ENCODE measurements around the gene TIPIN.

Gene TIPIN

DNA sequence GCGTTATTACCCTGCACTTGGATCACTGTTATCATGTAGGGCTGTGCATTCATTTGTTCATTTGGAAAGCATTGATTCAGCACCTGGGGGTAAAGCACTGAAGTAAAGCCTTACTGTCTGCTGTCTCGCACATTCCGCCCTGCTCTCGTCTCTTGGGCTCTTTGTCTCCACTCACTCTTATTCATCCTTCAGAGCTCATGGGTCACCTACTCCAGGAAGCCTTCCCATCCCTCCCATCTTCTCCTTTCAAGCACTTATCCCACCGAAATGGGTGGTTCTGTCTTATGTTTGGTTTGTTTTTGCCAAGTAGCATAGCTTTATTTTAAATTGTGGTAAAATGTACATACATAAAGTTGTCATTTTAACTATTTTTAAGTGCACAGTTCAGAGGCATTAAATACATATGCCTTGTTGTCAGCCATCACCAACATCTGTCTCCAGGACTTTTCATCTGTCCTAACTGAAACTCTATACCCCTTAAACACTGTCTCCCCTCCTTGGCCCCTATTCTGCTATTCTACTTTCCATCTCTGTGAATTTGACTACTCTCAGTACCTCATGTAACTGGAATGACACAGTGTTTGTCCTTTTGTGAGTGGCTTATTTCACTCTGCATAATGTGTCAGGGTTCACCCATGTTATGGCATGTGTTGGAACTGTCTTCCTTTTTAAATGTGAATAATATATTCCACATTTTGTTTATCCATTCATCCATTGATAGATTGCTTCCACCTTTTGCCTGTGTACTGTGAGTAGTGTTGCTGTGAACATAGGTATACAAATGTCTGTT is 53.8 kb downstream of the TIPIN start:
- no peak overlapping the region for H3K4ac ChIP-seq (ENCODE audit: low read depth, low read length)
- H3K23ac ChIP-seq (ENCODE audit: low read length) = no peak overlapping the region
- H3K79me1 ChIP-seq (ENCODE audit: low read length) = no peaks in the 10 kb centered on the region
- H3K9ac ChIP-seq (ENCODE audit: low read length) = no peak overlapping the region
- no peak for DNase-seq
- H2BK120ac ChIP-seq (ENCODE audit: insufficient read depth, low read length, poor library complexity) = no peak overlapping the region
- H3K14ac ChIP-seq (ENCODE audit: low read length) = no peak overlapping the region
- H3K27ac ChIP-seq (ENCODE audit: low read depth, low read length) = no peak overlapping the region
- H4K12ac ChIP-seq (ENCODE audit: low read depth, low read length) = no peak overlapping the region
- H3K79me2 ChIP-seq (ENCODE audit: control insufficient read depth, insufficient read depth, low read length, poor library complexity) = no peaks in the 10 kb centered on the region
- H3K36me3 ChIP-seq (ENCODE audit: control insufficient read depth in 1 of 2, insufficient read depth in 2 of 2, low read length in 2 of 2) = no peaks in the 10 kb centered on the region
- no peak overlapping the region for H2BK5ac ChIP-seq (ENCODE audit: low read depth, low read length, poor library complexity)
- H3K9me3 ChIP-seq (ENCODE audit: insufficient read depth, low read depth, low read length) = no peaks in the 10 kb centered on the region
- no peaks in the 10 kb centered on the region for H3K27me3 ChIP-seq (ENCODE audit: insufficient read depth, low read length)
- no CpG with 5 or more reads among the region's 5 CpGs for WGBS (ENCODE audit: extremely low coverage, insufficient coverage, insufficient read length)
- H2AK5ac ChIP-seq (ENCODE audit: low read length) = no peak overlapping the region
- H3K4me2 ChIP-seq (ENCODE audit: low read length) = no peak overlapping the region
- no peak overlapping the region for H3K18ac ChIP-seq (ENCODE audit: low read length)
- no peak overlapping the region for H4K8ac ChIP-seq (ENCODE audit: low read depth, low read length)
- no peak overlapping the region for H2AFZ ChIP-seq (ENCODE audit: insufficient read depth, low read length, poor library complexity)
- H3K4me3 ChIP-seq (ENCODE audit: low read depth, low read length) = no peak overlapping the region
- peaks cover 4 to 5% of the 10 kb centered on the region in 2 experiments for H3K4me1 ChIP-seq (ENCODE audit: control insufficient read depth in 1 of 2, insufficient read depth in 2 of 2, low read length in 2 of 2)
- no peak overlapping the region for H2BK12ac ChIP-seq (ENCODE audit: low read length)
- no peak overlapping the region for H4K91ac ChIP-seq (ENCODE audit: low read depth, low read length)

DNA sequence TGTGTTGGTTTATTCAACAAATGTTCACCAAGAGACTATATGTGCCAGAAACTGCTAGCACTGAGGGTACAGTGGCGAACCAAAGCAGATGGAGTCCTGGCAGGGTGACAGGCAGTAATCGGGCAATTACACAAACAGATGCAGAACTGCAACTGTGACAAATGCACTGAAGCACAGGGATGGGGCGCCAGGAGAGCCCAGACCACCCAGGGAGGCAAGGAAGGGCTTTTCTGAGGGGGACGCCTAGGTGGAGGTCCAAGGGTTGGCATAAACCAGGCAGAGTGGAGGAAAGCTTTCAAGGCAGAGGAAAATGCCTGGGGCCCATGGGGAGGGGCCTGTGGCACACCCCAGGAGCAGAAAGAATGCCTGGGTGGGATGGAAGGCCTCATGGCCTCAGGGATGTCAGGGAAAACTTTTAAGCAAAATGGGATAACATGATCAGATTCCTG is 57.7 kb downstream of the TIPIN start:
- Histone ChIP-seq H3K79me1 (ENCODE audit: low read length) (peaks cover 3% of the 10 kb centered on the region), H2AK5ac (ENCODE audit: low read length) (no peak overlapping the region), H3K27ac (ENCODE audit: low read depth, low read length) (no peak overlapping the region), H2BK12ac (ENCODE audit: low read length) (no peak overlapping the region), H3K4me3 (ENCODE audit: low read depth, low read length) (no peak overlapping the region), H3K4ac (ENCODE audit: low read depth, low read length) (no peak overlapping the region), H4K12ac (ENCODE audit: low read depth, low read length) (no peak overlapping the region), H3K14ac (ENCODE audit: low read length) (no peak overlapping the region), H3K36me3 (ENCODE audit: control insufficient read depth in 1 of 2, insufficient read depth in 2 of 2, low read length in 2 of 2) (no peaks in the 10 kb centered on the region), H4K91ac (ENCODE audit: low read depth, low read length) (no peak overlapping the region), H4K8ac (ENCODE audit: low read depth, low read length) (no peak overlapping the region), H3K18ac (ENCODE audit: low read length) (no peak overlapping the region), H3K27me3 (ENCODE audit: insufficient read depth, low read length) (no peaks in the 10 kb centered on the region), H2BK5ac (ENCODE audit: low read depth, low read length, poor library complexity) (no peak overlapping the region), H2BK120ac (ENCODE audit: insufficient read depth, low read length, poor library complexity) (no peak overlapping the region), H3K4me2 (ENCODE audit: low read length) (no peak overlapping the region), H3K23ac (ENCODE audit: low read length) (no peak overlapping the region), H3K9ac (ENCODE audit: low read length) (no peak overlapping the region), H3K9me3 (ENCODE audit: insufficient read depth, low read depth, low read length) (no peaks in the 10 kb centered on the region), H2AFZ (ENCODE audit: insufficient read depth, low read length, poor library complexity) (no peak overlapping the region), H3K79me2 (ENCODE audit: control insufficient read depth, insufficient read depth, low read length, poor library complexity) (no peaks in the 10 kb centered on the region), H3K4me1 (ENCODE audit: control insufficient read depth in 1 of 2, insufficient read depth in 2 of 2, low read length in 2 of 2) (peaks cover 4 to 11% of the 10 kb centered on the region in 2 experiments)
- no peak for DNase-seq
- no CpG with 5 or more reads among the region's 4 CpGs for WGBS (ENCODE audit: extremely low coverage, insufficient coverage, insufficient read length)

DNA sequence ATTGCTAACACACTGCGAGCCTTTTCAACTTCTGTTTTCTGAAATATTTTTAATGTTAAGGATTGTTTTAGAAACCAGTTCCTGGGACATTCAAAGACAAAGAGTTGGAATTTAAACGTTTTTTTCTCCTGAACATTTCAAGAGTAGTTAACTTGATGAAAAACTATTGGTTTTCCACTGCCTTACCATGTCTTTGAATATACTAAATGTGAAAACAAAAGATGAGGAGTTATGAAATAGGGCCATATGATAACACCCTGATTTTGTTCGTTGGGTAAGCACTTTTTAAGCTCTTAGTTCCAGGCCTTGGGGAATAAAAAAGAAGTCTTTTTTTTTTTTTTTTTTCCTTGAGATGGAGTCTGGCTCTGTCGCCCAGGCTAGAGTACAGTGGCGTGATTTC is 60.3 kb downstream of the TIPIN start:
- H4K12ac ChIP-seq (ENCODE audit: low read depth, low read length) = no peak overlapping the region
- H3K79me1 ChIP-seq (ENCODE audit: low read length) = peaks cover 7% of the 10 kb centered on the region
- no peak overlapping the region for H3K4me2 ChIP-seq (ENCODE audit: low read length)
- no peak overlapping the region for H2AK5ac ChIP-seq (ENCODE audit: low read length)
- H2BK120ac ChIP-seq (ENCODE audit: insufficient read depth, low read length, poor library complexity) = no peak overlapping the region
- no peaks in the 10 kb centered on the region for H3K36me3 ChIP-seq (ENCODE audit: control insufficient read depth in 1 of 2, insufficient read depth in 2 of 2, low read length in 2 of 2)
- H3K9ac ChIP-seq (ENCODE audit: low read length) = no peak overlapping the region
- no peaks in the 10 kb centered on the region for H3K27me3 ChIP-seq (ENCODE audit: insufficient read depth, low read length)
- no peak overlapping the region for H3K14ac ChIP-seq (ENCODE audit: low read length)
- H3K4me3 ChIP-seq (ENCODE audit: low read depth, low read length) = no peak overlapping the region
- H3K9me3 ChIP-seq (ENCODE audit: insufficient read depth, low read depth, low read length) = no peaks in the 10 kb centered on the region
- no peak for DNase-seq
- no peak overlapping the region for H3K18ac ChIP-seq (ENCODE audit: low read length)
- H3K23ac ChIP-seq (ENCODE audit: low read length) = no peak overlapping the region
- H3K4me1 ChIP-seq (ENCODE audit: control insufficient read depth in 1 of 2, insufficient read depth in 2 of 2, low read length in 2 of 2) = peaks cover 4 to 11% of the 10 kb centered on the region in 2 experiments
- H2AFZ ChIP-seq (ENCODE audit: insufficient read depth, low read length, poor library complexity) = no peak overlapping the region
- no CpG with 5 or more reads among the region's 5 CpGs for WGBS (ENCODE audit: extremely low coverage, insufficient coverage, insufficient read length)
- no peak overlapping the region for H2BK12ac ChIP-seq (ENCODE audit: low read length)
- H4K8ac ChIP-seq (ENCODE audit: low read depth, low read length) = no peak overlapping the region
- H3K4ac ChIP-seq (ENCODE audit: low read depth, low read length) = no peak overlapping the region
- H3K79me2 ChIP-seq (ENCODE audit: control insufficient read depth, insufficient read depth, low read length, poor library complexity) = no peaks in the 10 kb centered on the region
- no peak overlapping the region for H2BK5ac ChIP-seq (ENCODE audit: low read depth, low read length, poor library complexity)
- H3K27ac ChIP-seq (ENCODE audit: low read depth, low read length) = no peak overlapping the region
- H4K91ac ChIP-seq (ENCODE audit: low read depth, low read length) = no peak overlapping the region

DNA sequence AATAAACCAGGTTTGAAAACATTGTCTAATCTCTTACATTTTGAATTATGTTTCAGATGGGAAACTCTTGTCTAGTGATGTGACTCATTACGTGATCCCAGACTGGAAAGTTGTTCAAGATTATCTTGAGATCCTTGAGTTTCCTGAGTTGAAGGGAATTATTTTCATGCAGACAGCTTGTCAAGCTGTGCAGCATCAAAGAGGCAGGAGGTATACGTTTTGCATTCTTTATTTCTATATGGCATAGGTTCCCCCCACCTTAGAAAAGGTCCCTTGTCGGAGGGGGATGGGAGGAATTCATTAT is 61.6 kb downstream of the TIPIN start:
- no peak overlapping the region for H2AFZ ChIP-seq (ENCODE audit: insufficient read depth, low read length, poor library complexity)
- no peak overlapping the region for H2AK5ac ChIP-seq (ENCODE audit: low read length)
- DNase-seq = no peak
- H3K14ac ChIP-seq (ENCODE audit: low read length) = no peak overlapping the region
- no peaks in the 10 kb centered on the region for H3K79me2 ChIP-seq (ENCODE audit: control insufficient read depth, insufficient read depth, low read length, poor library complexity)
- no peak overlapping the region for H3K23ac ChIP-seq (ENCODE audit: low read length)
- no peak overlapping the region for H2BK120ac ChIP-seq (ENCODE audit: insufficient read depth, low read length, poor library complexity)
- no peak overlapping the region for H3K4ac ChIP-seq (ENCODE audit: low read depth, low read length)
- WGBS (ENCODE audit: extremely low coverage, insufficient coverage, insufficient read length) = no CpG with 5 or more reads among the region's 3 CpGs
- H2BK5ac ChIP-seq (ENCODE audit: low read depth, low read length, poor library complexity) = no peak overlapping the region
- no peak overlapping the region for H3K4me2 ChIP-seq (ENCODE audit: low read length)
- no peak overlapping the region for H4K91ac ChIP-seq (ENCODE audit: low read depth, low read length)
- no peak overlapping the region for H4K12ac ChIP-seq (ENCODE audit: low read depth, low read length)
- no peak overlapping the region for H3K9ac ChIP-seq (ENCODE audit: low read length)
- no peak overlapping the region for H4K8ac ChIP-seq (ENCODE audit: low read depth, low read length)
- no peak overlapping the region for H3K4me3 ChIP-seq (ENCODE audit: low read depth, low read length)
- H3K27ac ChIP-seq (ENCODE audit: low read depth, low read length) = no peak overlapping the region
- no peaks in the 10 kb centered on the region for H3K36me3 ChIP-seq (ENCODE audit: control insufficient read depth in 1 of 2, insufficient read depth in 2 of 2, low read length in 2 of 2)
- no peaks in the 10 kb centered on the region for H3K9me3 ChIP-seq (ENCODE audit: insufficient read depth, low read depth, low read length)
- H3K4me1 ChIP-seq (ENCODE audit: control insufficient read depth in 1 of 2, insufficient read depth in 2 of 2, low read length in 2 of 2) = peaks cover 4 to 11% of the 10 kb centered on the region in 2 experiments
- no peak overlapping the region for H2BK12ac ChIP-seq (ENCODE audit: low read length)
- H3K18ac ChIP-seq (ENCODE audit: low read length) = no peak overlapping the region
- peaks cover 7% of the 10 kb centered on the region for H3K79me1 ChIP-seq (ENCODE audit: low read length)
- H3K27me3 ChIP-seq (ENCODE audit: insufficient read depth, low read length) = no peaks in the 10 kb centered on the region
